A673 (cell line): ENCODE measurements around the gene STAB1. TPM values are rescaled to one million over a fixed set of nuclear protein-coding genes. Genes with fewer than 3 reads are reported as not detected.

Source experiments
- BruUV-seq: library from RNA; stranded (reverse); fragments of 400-500 nt; replicated peaks from 2 replicates; lab custom pipeline; 2021; lab: Mats Ljungman, UMichigan
- CTCF ChIA-PET: fragments of 300-600 bp; sonication (Branson Sonifier 250); formaldehyde crosslinking; loops from one replicate; lab custom pipeline; 2022; ENCODE audit warnings: antibody characterized with exemption; lab: Charles Lee
- POLR2A ChIA-PET: fragments of 300-600 bp; sonication (Branson Sonifier 250); formaldehyde crosslinking; loops from one replicate; lab custom pipeline; 2022; ENCODE audit warnings: antibody characterized with exemption; ENCODE audit not compliant: low non-redundant PET; lab: Charles Lee
- DNase-seq: peaks from one replicate; pipeline ENCODE4 v3.0.0-alpha.2; 2015; ENCODE audit warnings: low spot score
- H3K27ac ChIP-seq: fragments of 200-600 bp; sonication (generic); 2 replicates; pipeline ENCODE4 v1.5.1; 2016; ENCODE audit warnings: mixed run types, low read depth, mild to moderate bottlenecking, mixed read lengths, antibody characterized with exemption, low read length; ENCODE audit not compliant: poor library complexity, severe bottlenecking
- H3K27me3 ChIP-seq: fragments of 200-600 bp; sonication (generic); replicated peaks from 2 replicates; pipeline ENCODE4 v1.6.1; 2017; ENCODE audit warnings: mixed run types, low read depth, mild to moderate bottlenecking, mixed read lengths, antibody characterized with exemption, low read length; ENCODE audit not compliant: insufficient read depth, poor library complexity
- H3K36me3 ChIP-seq: fragments of 200-600 bp; sonication (generic); 2 replicates; pipeline ENCODE4 v1.6.1; 2016; ENCODE audit warnings: mixed run types, mild to moderate bottlenecking, mixed read lengths, antibody characterized with exemption, low read length; ENCODE audit not compliant: insufficient read depth, poor library complexity, severe bottlenecking
- H3K4me1 ChIP-seq: fragments of 200-600 bp; sonication (generic); 2 replicates; pipeline ENCODE4 v1.6.1; 2017; ENCODE audit warnings: mixed run types, mild to moderate bottlenecking, mixed read lengths, antibody characterized with exemption, low read length; ENCODE audit not compliant: insufficient read depth, poor library complexity, severe bottlenecking
- H3K4me3 ChIP-seq: fragments of 200-600 bp; sonication (generic); 2 replicates; pipeline ENCODE4 v1.5.1; 2016; ENCODE audit warnings: low read depth, mixed run types, mild to moderate bottlenecking, mixed read lengths, low read length; ENCODE audit not compliant: poor library complexity, severe bottlenecking
- H3K9me3 ChIP-seq: fragments of 200-600 bp; sonication (generic); 2 replicates; pipeline ENCODE4 v1.6.1; 2016; ENCODE audit warnings: mixed run types, low read depth, mild to moderate bottlenecking, mixed read lengths, antibody characterized with exemption, low read length; ENCODE audit not compliant: poor library complexity, severe bottlenecking
- EZH2 ChIP-seq: fragments of 200-600 bp; sonication (generic); IDR thresholded peaks from 2 replicates; pipeline ENCODE4 v1.6.1; 2017; ENCODE audit warnings: borderline replicate concordance, low read depth, mild to moderate bottlenecking, mixed read lengths, antibody characterized with exemption, low read length; ENCODE audit not compliant: poor library complexity, severe bottlenecking
- intact Hi-C: fragments of 100-400 bp; cut with micrococcal nuclease; formaldehyde crosslinking; loops from one replicate; pipeline ENCODE4 v1.10.0; 2022; ENCODE audit not compliant: unreplicated experiment
- total RNA-seq: library from RNA; stranded (reverse); gene quantifications from 2 replicates; pipeline ENCODE4 v1.2.3, GENCODE V29; 2021
- TF ChIP-seq, protein P1 (sequence below): fragments of 300-800, 200-600 bp; sonication (generic); conservative IDR thresholded peaks from 2 replicates; pipeline ENCODE4 v1.5.1; 2017; ENCODE audit warnings: low read depth, mild to moderate bottlenecking, antibody characterized with exemption, low read length, moderate library complexity, mixed read lengths

STAB1 gene
- total RNA-seq, 1 experiment from 2014 or later: 0.41 TPM

DNA sequence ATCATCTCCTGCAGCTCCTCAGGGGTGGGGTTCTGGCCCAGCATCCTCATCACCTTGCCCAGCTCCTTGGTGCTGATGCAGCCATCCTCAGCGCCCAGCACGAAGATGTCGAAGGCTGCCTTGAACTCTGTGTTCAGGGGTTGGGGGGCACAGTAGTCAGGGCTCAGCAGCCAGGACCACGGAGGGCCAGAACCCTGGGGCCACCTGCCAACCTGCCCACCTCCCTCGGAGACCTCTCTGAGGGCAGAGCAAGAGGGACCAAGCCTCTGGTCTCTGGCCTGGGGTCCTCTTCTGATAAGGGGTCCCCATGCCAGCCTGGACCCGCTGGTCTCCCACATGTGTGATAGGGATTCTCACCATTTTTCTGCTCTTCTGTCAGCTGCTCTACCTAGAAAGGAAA is 43.0 kb upstream of the STAB1 start:
- no peaks in the 10 kb centered on the region for H3K27me3 ChIP-seq

DNA sequence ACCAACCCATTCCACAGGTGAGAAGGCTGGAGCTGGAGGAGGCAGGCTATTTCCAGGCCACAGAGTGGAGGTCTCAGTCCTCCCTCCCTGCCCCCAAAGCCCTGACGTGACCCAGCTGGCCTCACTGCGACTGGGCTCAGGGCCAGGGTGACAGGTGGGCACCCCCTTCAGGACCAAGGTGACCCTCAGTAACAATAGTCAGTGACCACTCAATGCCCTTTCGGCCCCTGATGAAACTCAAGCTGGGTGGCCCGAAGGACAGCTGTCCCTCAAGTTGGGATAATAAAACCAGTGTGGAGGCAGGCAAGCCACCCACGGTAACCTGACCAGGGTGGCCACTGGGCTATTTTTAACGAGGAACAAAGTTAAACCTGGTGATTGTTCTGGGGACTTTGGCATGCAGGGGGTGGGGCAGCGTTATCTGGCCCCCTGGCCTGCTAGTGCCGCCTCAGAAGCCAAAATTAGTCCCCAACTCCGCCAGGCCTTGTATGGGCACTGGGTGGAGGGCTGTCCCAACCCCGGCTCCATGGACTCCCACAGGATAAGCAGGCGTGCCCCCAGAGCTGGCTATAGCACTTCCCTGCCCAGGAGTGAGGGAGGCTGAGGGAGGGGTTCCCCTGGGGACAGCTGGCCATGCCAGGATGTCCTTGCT is 42.4 kb upstream of the STAB1 start:
- intact Hi-C loops: no loop called here

More for the DNA sequence above, 43.0 kb upstream of the STAB1 start:
- Histone ChIP-seq H3K36me3 (no peaks in the 10 kb centered on the region), H3K9me3 (no peaks in the 10 kb centered on the region), H3K27ac (no peak overlapping the region), H3K4me1 (peaks cover 3% of the 10 kb centered on the region), H3K4me3 (no peak overlapping the region)
- BruUV-seq: no TSS peak
- POLR2A ChIA-PET: no interaction called here
- TF ChIP-seq, protein P1, sequence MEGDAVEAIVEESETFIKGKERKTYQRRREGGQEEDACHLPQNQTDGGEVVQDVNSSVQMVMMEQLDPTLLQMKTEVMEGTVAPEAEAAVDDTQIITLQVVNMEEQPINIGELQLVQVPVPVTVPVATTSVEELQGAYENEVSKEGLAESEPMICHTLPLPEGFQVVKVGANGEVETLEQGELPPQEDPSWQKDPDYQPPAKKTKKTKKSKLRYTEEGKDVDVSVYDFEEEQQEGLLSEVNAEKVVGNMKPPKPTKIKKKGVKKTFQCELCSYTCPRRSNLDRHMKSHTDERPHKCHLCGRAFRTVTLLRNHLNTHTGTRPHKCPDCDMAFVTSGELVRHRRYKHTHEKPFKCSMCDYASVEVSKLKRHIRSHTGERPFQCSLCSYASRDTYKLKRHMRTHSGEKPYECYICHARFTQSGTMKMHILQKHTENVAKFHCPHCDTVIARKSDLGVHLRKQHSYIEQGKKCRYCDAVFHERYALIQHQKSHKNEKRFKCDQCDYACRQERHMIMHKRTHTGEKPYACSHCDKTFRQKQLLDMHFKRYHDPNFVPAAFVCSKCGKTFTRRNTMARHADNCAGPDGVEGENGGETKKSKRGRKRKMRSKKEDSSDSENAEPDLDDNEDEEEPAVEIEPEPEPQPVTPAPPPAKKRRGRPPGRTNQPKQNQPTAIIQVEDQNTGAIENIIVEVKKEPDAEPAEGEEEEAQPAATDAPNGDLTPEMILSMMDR: no peak
- no peak for DNase-seq
- CTCF ChIA-PET: no interaction called here
- intact Hi-C loops: no loop called here

DNA sequence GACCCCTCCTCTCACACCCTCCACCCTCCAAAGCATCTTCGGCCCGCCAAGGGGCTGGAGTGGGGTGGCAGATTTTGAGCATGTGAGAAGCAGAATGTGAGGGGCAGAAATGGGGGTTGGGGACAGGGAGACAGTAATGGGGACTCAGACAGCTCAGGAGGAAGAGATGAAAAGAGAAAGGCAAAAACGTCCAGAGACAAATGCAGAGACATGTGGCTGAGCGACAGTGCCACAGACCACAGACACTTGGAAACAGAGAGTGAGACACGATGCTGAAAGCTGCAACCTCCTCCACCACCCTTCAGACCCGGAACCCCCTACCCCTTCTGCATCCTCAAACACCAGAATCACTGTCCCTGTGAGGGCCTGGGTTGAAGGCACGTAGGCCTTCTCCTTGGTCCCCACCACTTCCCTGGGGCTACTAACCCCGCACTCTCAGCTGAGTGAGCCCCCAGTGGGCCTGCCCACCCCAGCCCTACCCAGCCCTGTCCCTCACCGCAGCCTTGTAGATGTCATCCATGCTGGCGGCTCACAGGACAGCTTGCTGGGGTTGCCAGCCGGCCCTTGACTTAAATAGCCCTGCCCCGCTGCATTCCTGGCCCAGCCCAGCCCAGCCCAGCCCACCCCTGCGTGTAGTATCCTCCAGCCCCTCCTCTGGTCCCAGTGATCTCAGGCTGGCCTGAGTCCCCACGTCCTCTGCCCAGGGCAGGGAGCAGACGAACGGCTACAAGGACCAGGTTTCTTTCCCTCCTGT is 41.5 kb upstream of the STAB1 start, which contains the start of gene TNNC1:
Gene TNNC1 (minus strand): TSS at position 546 of the 754 bp plus-strand sequence. CDS start 26 bp downstream, at position 520.
- intact Hi-C loops: no loop called here
- ChIA-PET CTCF (no interaction called here), POLR2A (no interaction called here)
- no peak for DNase-seq
- no peaks in the 10 kb centered on the region for H3K27me3 ChIP-seq
- no peaks in the 10 kb centered on the region for H3K9me3 ChIP-seq
- no TSS peak for BruUV-seq
- H3K4me3 ChIP-seq: peak within 1 kb of the TSS; percentile 77
- H3K36me3 ChIP-seq: peaks cover 9% of the 10 kb centered on the region
- TF ChIP-seq, protein P1: no peak
- no peak for TF ChIP-seq EZH2
- H3K27ac ChIP-seq: no peak within 1 kb of the TSS
- peaks cover 3% of the 10 kb centered on the region for H3K4me1 ChIP-seq

More for the DNA sequence above, 42.4 kb upstream of the STAB1 start:
- no peak overlapping the region for H3K27ac ChIP-seq
- H3K9me3 ChIP-seq: no peaks in the 10 kb centered on the region
- BruUV-seq: no TSS peak
- ChIA-PET POLR2A (no interaction called here), CTCF (no interaction called here)
- H3K4me3 ChIP-seq: no peak overlapping the region
- no peak for DNase-seq
- no peaks in the 10 kb centered on the region for H3K36me3 ChIP-seq
- peaks cover 3% of the 10 kb centered on the region for H3K4me1 ChIP-seq
- no peaks in the 10 kb centered on the region for H3K27me3 ChIP-seq
- TF ChIP-seq EZH2: no peak
